ENCODE measurements around the gene TENM4.

Gene TENM4

GRCh38 chr11:78689585-78690153 lies 751.2 kb downstream of the TENM4 start:
- ATAC-seq: no peak
- TF ChIP-seq ESRRG (CRISPR knock-in tag; IDR thresholded peaks at IDR 0.05) (no peak), TCF4 (CRISPR knock-in tag; IDR thresholded peaks at IDR 0.05; ENCODE audit: borderline replicate concordance) (no peak), ZC3H10 (CRISPR knock-in tag; IDR thresholded peaks at IDR 0.05) (no peak), ZNF70 (CRISPR knock-in tag; IDR thresholded peaks at IDR 0.05) (no peak), TOX (CRISPR knock-in tag; IDR thresholded peaks at IDR 0.05; ENCODE audit: borderline replicate concordance) (no peak), CSRNP3 (CRISPR knock-in tag; IDR thresholded peaks at IDR 0.05) (no peak), ZFP30 (CRISPR knock-in tag; IDR thresholded peaks at IDR 0.05) (no peak), CREB5 (CRISPR knock-in tag; IDR thresholded peaks at IDR 0.05; ENCODE audit: low read depth) (no peak), ZFP3 (CRISPR knock-in tag; IDR thresholded peaks at IDR 0.05) (no peak), PATZ1 (CRISPR knock-in tag; IDR thresholded peaks at IDR 0.05; ENCODE audit: borderline replicate concordance) (no peak), ARNTL (CRISPR knock-in tag; IDR thresholded peaks at IDR 0.05; ENCODE audit: borderline replicate concordance, low read depth) (no peak), PPARA (CRISPR knock-in tag; IDR thresholded peaks at IDR 0.05; ENCODE audit: borderline replicate concordance) (no peak), BACH2 (CRISPR knock-in tag; IDR thresholded peaks at IDR 0.05; ENCODE audit: borderline replicate concordance) (no peak), TSHZ2 (CRISPR knock-in tag; IDR thresholded peaks at IDR 0.05) (no peak)

GRCh38 chr11:78689101-78689500 lies 751.7 kb downstream of the TENM4 start:
- ATAC-seq: no peak
- TF ChIP-seq PATZ1 (CRISPR knock-in tag; IDR thresholded peaks at IDR 0.05; ENCODE audit: borderline replicate concordance): no peak
- TF ChIP-seq PPARA (CRISPR knock-in tag; IDR thresholded peaks at IDR 0.05; ENCODE audit: borderline replicate concordance): no peak
- no peak for TF ChIP-seq ESRRG (CRISPR knock-in tag; IDR thresholded peaks at IDR 0.05)
- no peak for TF ChIP-seq BACH2 (CRISPR knock-in tag; IDR thresholded peaks at IDR 0.05; ENCODE audit: borderline replicate concordance)
- no peak for TF ChIP-seq ZFP3 (CRISPR knock-in tag; IDR thresholded peaks at IDR 0.05)
- no peak for TF ChIP-seq POU6F1 (CRISPR knock-in tag; IDR thresholded peaks at IDR 0.05; ENCODE audit: borderline replicate concordance, low read depth)

- no peak for ATAC-seq
- TF ChIP-seq TSHZ2 (CRISPR knock-in tag; IDR thresholded peaks at IDR 0.05) (no peak), ARNTL (CRISPR knock-in tag; IDR thresholded peaks at IDR 0.05; ENCODE audit: borderline replicate concordance, low read depth) (no peak), SNAI2 (CRISPR knock-in tag; IDR thresholded peaks at IDR 0.05) (no peak), ZFP3 (CRISPR knock-in tag; IDR thresholded peaks at IDR 0.05) (no peak), POU6F1 (CRISPR knock-in tag; IDR thresholded peaks at IDR 0.05; ENCODE audit: borderline replicate concordance, low read depth) (no peak), PATZ1 (CRISPR knock-in tag; IDR thresholded peaks at IDR 0.05; ENCODE audit: borderline replicate concordance) (no peak), PPARA (CRISPR knock-in tag; IDR thresholded peaks at IDR 0.05; ENCODE audit: borderline replicate concordance) (no peak), OSR1 (CRISPR knock-in tag; IDR thresholded peaks at IDR 0.05) (no peak), ESRRG (CRISPR knock-in tag; IDR thresholded peaks at IDR 0.05) (no peak)
These were observed 752.4 kb downstream of the TENM4 start for GRCh38 chr11:78688460-78688859.
